GM21619 (cell line): ENCODE data around the gene TASP1.
A peak's percentile ranks its signal among the peaks of the same experiment; 100 is the strongest.
"Not testable (repeated sequence)": the region's sequence is repeated elsewhere in the genome, so short reads cannot be mapped to it uniquely, and the experiment has no call there.

Experiments used
- ATAC-seq: cut with Tn5 transposase; IDR thresholded peaks from one replicate; pipeline ENCODE4 v1.9.1; 2021; ENCODE audit not compliant: unreplicated experiment

Gene TASP1

GRCh38 chr20:13507646-13508045 lies 131.1 kb downstream of the TASP1 start:
- no peak for ATAC-seq

- ATAC-seq = no peak
Observed at GRCh38 chr20:13501500-13501899, 137.2 kb downstream of the TASP1 start.

GRCh38 chr20:13494019-13494418 lies 144.7 kb downstream of the TASP1 start:
- no peak for ATAC-seq

- ATAC-seq = no peak
Observed at GRCh38 chr20:13493143-13493542, 145.6 kb downstream of the TASP1 start.

GRCh38 chr20:13492001-13492481 lies 146.7 kb downstream of the TASP1 start:
- no peak for ATAC-seq

GRCh38 chr20:13487202-13487601 lies 151.5 kb downstream of the TASP1 start:
- no peak for ATAC-seq

- no peak for ATAC-seq
Observed at GRCh38 chr20:13486694-13487093, 152.0 kb downstream of the TASP1 start.

- ATAC-seq = no peak
Observed at GRCh38 chr20:13485576-13485975, 153.2 kb downstream of the TASP1 start.

GRCh38 chr20:13485019-13485418 lies 153.7 kb downstream of the TASP1 start:
- ATAC-seq = not testable (repeated sequence)

- ATAC-seq = not testable (repeated sequence)
Observed at GRCh38 chr20:13483472-13483871, 155.3 kb downstream of the TASP1 start.

GRCh38 chr20:13478366-13478765 lies 160.4 kb downstream of the TASP1 start:
- no peak for ATAC-seq

- ATAC-seq = no peak
Observed at GRCh38 chr20:13474467-13474866, 164.3 kb downstream of the TASP1 start.

GRCh38 chr20:13469262-13469661 lies 169.5 kb downstream of the TASP1 start:
- ATAC-seq = no peak

- ATAC-seq = no peak
Observed at GRCh38 chr20:13468166-13468565, 170.6 kb downstream of the TASP1 start.

- ATAC-seq = no peak
Observed at GRCh38 chr20:13464702-13465101, 174.0 kb downstream of the TASP1 start.

GRCh38 chr20:13461849-13462458 lies 176.8 kb downstream of the TASP1 start:
- ATAC-seq = no peak

- ATAC-seq = peak; percentile 87
Observed at GRCh38 chr20:13458860-13459451, 179.8 kb downstream of the TASP1 start.

GRCh38 chr20:13457487-13457886 lies 181.2 kb downstream of the TASP1 start:
- no peak for ATAC-seq

- ATAC-seq = no peak
Observed at GRCh38 chr20:13455713-13456112, 183.0 kb downstream of the TASP1 start.

- no peak for ATAC-seq
Observed at GRCh38 chr20:13453367-13453766, 185.4 kb downstream of the TASP1 start.

- ATAC-seq = no peak
Observed at GRCh38 chr20:13452470-13453124, 186.1 kb downstream of the TASP1 start.

GRCh38 chr20:13449868-13450434 lies 188.8 kb downstream of the TASP1 start:
- no peak for ATAC-seq
